Right cardiac atrium (tissue), 5 donors: ENCODE data around the gene CARD11. TPM values are rescaled to one million over a fixed set of nuclear protein-coding genes. Genes with fewer than 3 reads are reported as not detected.

Experiments
- ATAC-seq, 2 donors: fragments of 200-7000 bp; cut with Tn5 transposase; one replicate each; pipeline versions ENCODE4 v1.8.0 to v1.9.1; 2020; ENCODE audit warnings: moderate library complexity in 2 of 2, mild to moderate bottlenecking in 1 of 2
- DNase-seq, 3 donors: peaks; one replicate each; pipeline ENCODE4 v3.0.0-alpha.2; 2020
- H3K27ac ChIP-seq: one replicate; pipeline ENCODE4 v1.5.1; 2013; ENCODE audit warnings: mild to moderate bottlenecking, low read length, control low read depth, moderate library complexity
- H3K27me3 ChIP-seq: one replicate; pipeline ENCODE4 v1.6.1; 2013; ENCODE audit not compliant: control insufficient read depth, insufficient read depth
- H3K4me1 ChIP-seq: one replicate; pipeline ENCODE4 v1.6.1; 2013; ENCODE audit warnings: low read length; ENCODE audit not compliant: control insufficient read depth, insufficient read depth
- H3K4me3 ChIP-seq: one replicate; pipeline ENCODE4 v1.5.1; 2013; ENCODE audit warnings: low read length, control low read depth
- H3K9me3 ChIP-seq: one replicate; pipeline ENCODE4 v1.6.1; 2013; ENCODE audit warnings: low read length; ENCODE audit not compliant: control insufficient read depth
- WGBS: extraction: QIAGEN DNeasy Blood & Tissue Kit; methylation state at CpG from one replicate; pipeline ENCODE4 v1.1.7; 2013; 5-methylcytosine and 5-hydroxymethylcytosine counted together
- intact Hi-C, 4 donors: fragments of 100-400 bp; cut with DNase I; formaldehyde crosslinking; loops; one replicate each; pipeline versions ENCODE4 v1.11.0 to v1.14.0; 2022 to 2023
- polyA plus RNA-seq: library from polyadenylated mRNA; stranded (reverse); fragments of 200-250 nt; gene quantifications from one replicate; pipeline ENCODE4 v1.2.3, GENCODE V29; 2013
- total RNA-seq, 4 donors: library from RNA; stranded (reverse); fragmentation: NEBNext Ultra II Directional; extraction: Animal tissue kit (Norgen Biotek cat#: 25700); gene quantifications; one replicate each; pipeline ENCODE4 v1.2.1, GENCODE V29; 2021
- donor health status: healthy with polysubstance abuse.
- donor health status: DM: no; HTN: yes; CAD: no.
- donor health status: DM: no; HTN: no; CAD: no.
- donor health status: DM: no; HTN: yes; CAD: no; lungs with severe emphysema.
- donor health status: DM: yes; HTN: yes; CAD: no.

The CARD11 gene
- total and polyA plus RNA-seq, 5 donors, result 0.16 to 0.96 (median 0.41) TPM

GRCh38 chr7:2929321-2930201 is 114.1 kb downstream of the CARD11 start:
- no peak overlapping the region for H3K4me3 ChIP-seq
- H3K27me3 ChIP-seq, result no peaks in the 10 kb centered on the region
- no peaks in the 10 kb centered on the region for H3K4me1 ChIP-seq
- WGBS, result 51% methylated on average over 26 of the region's 26 CpGs
- H3K9me3 ChIP-seq, result no peaks in the 10 kb centered on the region
- DNase-seq, result peak in 2 of 3 donors; percentile 20 to 32
- ATAC-seq, result peak in 1 of 2 donors; percentile 15
- intact Hi-C loops, result no loop called here
- H3K27ac ChIP-seq, result no peak overlapping the region

- 72% methylated on average over 35 of the region's 35 CpGs for WGBS
These were observed 114.9 kb downstream of the CARD11 start for GRCh38 chr7:2928613-2929311.

GRCh38 chr7:2928256-2928612 is 115.4 kb downstream of the CARD11 start:
- peak in 1 of 3 donors; percentile 22 for DNase-seq
- intact Hi-C loops, result no loop called here
- Histone ChIP-seq H3K9me3 (no peaks in the 10 kb centered on the region), H3K27ac (no peak overlapping the region), H3K4me3 (no peak overlapping the region), H3K4me1 (no peaks in the 10 kb centered on the region), H3K27me3 (no peaks in the 10 kb centered on the region)
- ATAC-seq, result no peak
- 91% methylated on average over 10 of the region's 10 CpGs for WGBS

More at GRCh38 chr7:2928613-2929311, 114.9 kb downstream of the CARD11 start:
- DNase-seq, result peak in 2 of 3 donors; percentile 46 to 59
- Histone ChIP-seq H3K4me3 (no peak overlapping the region), H3K27me3 (no peaks in the 10 kb centered on the region), H3K4me1 (no peaks in the 10 kb centered on the region), H3K9me3 (no peaks in the 10 kb centered on the region), H3K27ac (no peak overlapping the region)
- intact Hi-C loops, result no loop called here
- peak; percentile 17 to 21 for ATAC-seq

GRCh38 chr7:2927592-2927991 is 116.1 kb downstream of the CARD11 start:
- H3K27ac ChIP-seq, result no peak overlapping the region
- peak in 1 of 3 donors; percentile 30 for DNase-seq

GRCh38 chr7:2926896-2927405 is 116.7 kb downstream of the CARD11 start:
- H3K27ac ChIP-seq, result no peak overlapping the region
- DNase-seq (peak in 1 of 3 donors; percentile 21), ATAC-seq (no peak)
- no peaks in the 10 kb centered on the region for H3K9me3 ChIP-seq
- intact Hi-C loops, result no loop called here
- WGBS, result 87% methylated on average over 8 of the region's 8 CpGs
- H3K4me1 ChIP-seq, result no peaks in the 10 kb centered on the region
- no peak overlapping the region for H3K4me3 ChIP-seq
- H3K27me3 ChIP-seq, result no peaks in the 10 kb centered on the region

More at GRCh38 chr7:2927592-2927991, 116.1 kb downstream of the CARD11 start:
- 85% methylated on average over 7 of the region's 7 CpGs for WGBS
- no peak for ATAC-seq
- no peaks in the 10 kb centered on the region for H3K9me3 ChIP-seq
- no peak overlapping the region for H3K4me3 ChIP-seq
- H3K27me3 ChIP-seq, result no peaks in the 10 kb centered on the region
- no peaks in the 10 kb centered on the region for H3K4me1 ChIP-seq
- intact Hi-C loops, result no loop called here

- ATAC-seq (no peak), DNase-seq (peak in 1 of 3 donors; percentile 6)
- intact Hi-C loops, result no loop called here
- Histone ChIP-seq H3K4me3 (no peak overlapping the region), H3K4me1 (no peaks in the 10 kb centered on the region), H3K27me3 (no peaks in the 10 kb centered on the region), H3K9me3 (no peaks in the 10 kb centered on the region), H3K27ac (no peak overlapping the region)
- WGBS, result 88% methylated on average over 18 of the region's 18 CpGs
These were observed 117.4 kb downstream of the CARD11 start for GRCh38 chr7:2926120-2926895.

- no peaks in the 10 kb centered on the region for H3K27me3 ChIP-seq
- intact Hi-C loops, result no loop called here
- H3K9me3 ChIP-seq, result no peaks in the 10 kb centered on the region
- ATAC-seq, result no peak
- H3K27ac ChIP-seq, result no peak overlapping the region
- WGBS, result 53% methylated on average over 22 of the region's 22 CpGs
- H3K4me1 ChIP-seq, result no peaks in the 10 kb centered on the region
- DNase-seq, result no peak
- no peak overlapping the region for H3K4me3 ChIP-seq
These were observed 118.5 kb downstream of the CARD11 start for GRCh38 chr7:2924866-2925840.

GRCh38 chr7:2923886-2924574 is 119.6 kb downstream of the CARD11 start:
- 81% methylated on average over 17 of the region's 17 CpGs for WGBS
- Histone ChIP-seq H3K4me3 (no peak overlapping the region), H3K9me3 (no peaks in the 10 kb centered on the region), H3K27me3 (no peaks in the 10 kb centered on the region), H3K4me1 (no peaks in the 10 kb centered on the region), H3K27ac (no peak overlapping the region)
- no peak for ATAC-seq
- DNase-seq, result peak in 1 of 3 donors; percentile 20
- intact Hi-C loops, result no loop called here

GRCh38 chr7:2923291-2923781 is 120.3 kb downstream of the CARD11 start:
- DNase-seq (no peak), ATAC-seq (no peak)
- intact Hi-C loops, result no loop called here
- WGBS, result 91% methylated on average over 17 of the region's 17 CpGs
- H3K4me3 ChIP-seq, result no peak overlapping the region
- no peaks in the 10 kb centered on the region for H3K4me1 ChIP-seq
- H3K9me3 ChIP-seq, result no peaks in the 10 kb centered on the region
- H3K27ac ChIP-seq, result no peak overlapping the region
- no peaks in the 10 kb centered on the region for H3K27me3 ChIP-seq
